GM18873 (cell line): ENCODE measurements around the gene HMGN4.

Source experiments
- ATAC-seq: cut with Tn5 transposase; IDR thresholded peaks from one replicate; pipeline ENCODE4 v1.9.1; 2021; ENCODE audit warnings: mild to moderate bottlenecking, moderate library complexity, moderate number of reproducible peaks; ENCODE audit not compliant: unreplicated experiment, low FRiP score

HMGN4 gene

DNA sequence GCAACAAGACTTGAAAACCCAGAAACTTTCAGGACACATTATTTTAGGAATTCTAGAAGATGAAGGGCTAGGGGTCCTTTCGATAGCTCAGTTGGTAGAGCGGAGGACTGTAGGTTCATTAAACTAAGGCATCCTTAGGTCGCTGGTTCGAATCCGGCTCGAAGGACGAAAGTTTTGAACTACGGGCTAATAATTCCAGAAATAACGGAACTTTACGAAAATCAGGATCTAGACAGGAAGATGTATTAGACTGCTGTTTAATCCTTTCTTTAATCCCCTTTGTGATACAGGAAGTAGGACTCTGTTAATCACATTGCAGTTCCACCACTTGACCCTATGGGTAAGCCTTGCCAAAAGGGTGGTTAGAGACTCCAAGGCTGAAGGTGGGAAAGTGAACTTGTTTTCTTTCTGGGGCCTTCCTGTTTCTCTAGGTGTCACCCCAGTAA lies 37.4 kb downstream of the HMGN4 start:
- no peak for ATAC-seq

DNA sequence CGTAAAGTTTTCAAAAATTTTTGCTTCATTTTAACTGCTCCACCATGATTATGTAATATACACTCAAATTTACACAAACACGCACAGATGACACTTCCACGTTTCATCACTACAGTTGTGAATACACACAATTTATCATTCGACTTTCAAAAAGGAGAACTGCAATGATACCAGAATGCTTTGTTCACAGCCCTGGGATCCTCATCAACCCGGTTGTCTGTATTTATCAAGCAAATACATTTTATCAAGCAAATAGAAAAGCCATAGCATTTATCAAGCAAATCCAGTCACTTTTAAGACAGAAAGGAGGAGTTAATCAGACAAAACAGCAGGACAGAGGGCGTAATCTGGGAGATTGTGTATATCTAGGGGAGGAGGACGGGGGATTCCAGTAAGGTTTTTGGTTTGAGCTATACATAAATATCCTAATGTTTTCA lies 38.3 kb downstream of the HMGN4 start:
- no peak for ATAC-seq

DNA sequence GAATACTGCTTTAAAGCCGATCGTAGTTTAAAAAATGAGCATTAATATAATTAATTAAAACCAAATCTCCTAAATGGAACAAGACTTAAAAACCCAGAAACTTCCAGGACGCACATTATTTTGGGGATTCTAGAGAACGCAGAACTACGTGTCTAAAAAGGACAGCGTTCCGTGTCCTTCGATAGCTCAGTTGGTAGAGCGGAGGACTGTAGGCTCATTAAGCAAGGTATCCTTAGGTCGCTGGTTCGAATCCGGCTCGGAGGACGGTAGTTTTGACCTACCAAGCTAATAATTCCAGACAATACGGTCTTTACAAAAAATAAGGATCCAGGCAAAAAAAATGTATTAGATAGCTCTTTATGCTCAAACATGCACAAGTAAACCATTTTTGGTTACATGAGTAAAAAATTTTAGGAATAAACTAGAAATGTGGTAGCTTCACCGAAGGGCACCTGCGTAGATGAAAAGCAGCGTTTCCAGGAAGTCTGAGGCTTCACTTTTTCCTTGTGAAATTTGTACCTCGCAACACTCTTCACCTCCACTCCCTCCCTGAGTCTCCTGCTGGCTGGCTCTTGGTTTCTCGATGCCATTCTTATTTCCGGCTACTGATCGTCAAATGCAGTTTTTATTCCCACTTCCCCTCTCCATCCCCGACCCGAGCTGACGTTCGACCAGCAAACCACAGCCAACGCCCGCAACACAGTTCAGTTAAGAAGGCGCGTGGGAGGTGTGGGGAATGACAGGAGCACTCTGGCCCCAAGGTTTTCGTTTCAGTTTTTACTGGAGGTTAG lies 39.0 kb downstream of the HMGN4 start:
- ATAC-seq: no peak

DNA sequence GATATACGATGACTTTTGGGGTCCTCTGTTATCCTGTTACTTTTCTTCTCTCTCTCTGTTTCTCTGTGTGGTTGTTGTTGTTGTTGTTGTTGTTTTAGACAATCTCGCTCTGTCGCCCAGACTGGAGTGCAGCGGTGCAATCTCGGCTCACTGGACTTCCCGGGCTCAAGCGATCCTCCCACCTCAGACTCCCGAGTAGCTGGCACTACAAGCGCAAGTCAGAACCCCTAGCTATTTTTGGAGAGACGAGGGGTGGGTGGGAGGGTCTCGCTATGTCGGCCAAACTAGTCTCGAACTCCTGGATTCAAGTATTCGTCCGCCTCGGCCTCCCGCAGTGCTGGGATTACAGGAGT lies 39.5 kb downstream of the HMGN4 start:
- no peak for ATAC-seq

DNA sequence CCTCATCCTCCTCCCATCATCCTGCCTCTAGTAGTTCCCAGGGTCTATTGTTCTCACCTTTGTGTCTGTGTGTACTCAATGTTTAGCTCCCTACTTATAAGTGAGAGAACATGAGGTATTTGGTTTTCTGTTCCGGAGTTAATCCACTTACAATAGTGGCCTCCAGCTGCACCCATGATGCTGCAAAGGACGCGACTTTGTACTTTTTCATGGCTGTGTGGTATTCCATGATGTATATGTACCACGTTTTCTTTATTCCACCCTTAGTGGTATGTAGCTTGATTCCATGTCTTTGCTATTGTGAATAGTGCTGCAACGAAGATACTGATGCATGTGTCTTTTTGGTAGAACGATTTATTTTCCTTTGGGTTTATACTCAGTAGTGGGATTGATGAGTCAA lies 40.1 kb downstream of the HMGN4 start:
- ATAC-seq: no peak

DNA sequence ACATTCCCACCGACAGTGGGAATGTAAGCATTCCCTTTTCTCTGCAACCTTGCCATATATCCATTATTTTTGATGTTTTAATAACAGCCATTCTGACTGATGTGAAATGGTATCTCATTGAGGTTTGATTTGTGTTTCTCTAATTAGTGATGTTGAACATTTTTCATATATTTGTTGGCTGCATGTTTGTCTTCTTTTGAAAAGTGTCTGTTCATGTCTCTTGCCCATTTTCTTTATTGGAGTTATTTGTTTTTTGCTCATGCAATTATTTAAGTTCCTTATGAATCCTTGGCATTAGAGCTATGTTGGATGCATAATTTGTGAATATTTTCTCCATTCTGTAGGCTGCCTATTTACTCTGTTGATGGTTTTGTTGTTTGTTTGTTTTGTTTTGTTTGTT lies 40.6 kb downstream of the HMGN4 start:
- no peak for ATAC-seq

DNA sequence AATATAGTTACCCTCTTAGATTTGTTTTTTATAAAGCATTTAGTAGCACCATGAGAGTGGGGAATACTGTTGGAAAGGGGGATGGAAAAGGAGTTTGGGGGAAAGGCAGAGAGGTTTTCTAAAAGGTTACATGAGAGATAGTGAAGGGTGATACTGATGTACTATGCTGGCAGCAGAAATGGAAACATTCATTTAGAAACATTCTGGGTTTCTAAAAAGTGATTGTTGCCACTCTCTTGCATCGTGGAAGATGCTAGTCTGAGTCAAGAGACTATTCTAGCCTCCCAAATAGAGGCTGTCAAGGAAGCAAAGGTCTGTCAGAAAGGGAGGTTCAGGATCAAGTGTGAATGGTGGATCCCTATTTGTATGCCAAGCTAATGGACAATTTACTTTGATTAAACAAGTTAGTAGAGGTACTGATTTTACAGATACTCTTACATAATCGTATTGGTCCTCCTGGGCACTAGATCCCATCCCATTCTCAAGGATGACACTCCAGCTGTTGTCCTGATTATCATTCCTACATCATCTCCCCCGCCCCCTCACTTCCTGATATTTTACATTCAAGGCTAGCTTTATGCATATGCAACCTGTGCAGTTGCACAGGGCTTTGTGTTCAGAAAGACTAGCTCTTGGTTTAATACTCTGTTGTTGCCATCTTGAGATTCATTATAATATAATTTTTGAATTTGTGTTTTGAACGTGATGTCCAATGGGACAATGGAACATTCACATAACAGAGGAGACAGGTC lies 43.2 kb downstream of the HMGN4 start:
- ATAC-seq: no peak

DNA sequence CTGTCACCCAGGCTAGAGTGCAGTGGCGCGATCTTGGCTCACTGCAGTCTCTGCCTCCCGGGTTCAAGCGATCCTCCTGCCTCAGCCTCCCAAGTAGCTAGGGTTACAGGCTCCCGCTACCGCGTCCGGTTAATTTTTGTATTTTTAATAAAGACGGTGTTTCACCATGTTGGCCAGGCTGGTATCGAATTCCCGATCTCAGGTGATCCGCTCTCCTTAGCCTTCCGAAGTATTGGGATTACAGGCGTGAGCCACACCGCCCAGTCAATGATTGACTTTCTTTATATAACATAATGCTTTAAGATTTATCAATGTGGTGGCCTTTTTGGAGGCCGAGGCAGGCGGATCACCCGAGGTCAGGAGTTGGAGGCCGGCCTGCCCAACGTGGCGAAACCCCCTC lies 50.8 kb downstream of the HMGN4 start:
- ATAC-seq: no peak

DNA sequence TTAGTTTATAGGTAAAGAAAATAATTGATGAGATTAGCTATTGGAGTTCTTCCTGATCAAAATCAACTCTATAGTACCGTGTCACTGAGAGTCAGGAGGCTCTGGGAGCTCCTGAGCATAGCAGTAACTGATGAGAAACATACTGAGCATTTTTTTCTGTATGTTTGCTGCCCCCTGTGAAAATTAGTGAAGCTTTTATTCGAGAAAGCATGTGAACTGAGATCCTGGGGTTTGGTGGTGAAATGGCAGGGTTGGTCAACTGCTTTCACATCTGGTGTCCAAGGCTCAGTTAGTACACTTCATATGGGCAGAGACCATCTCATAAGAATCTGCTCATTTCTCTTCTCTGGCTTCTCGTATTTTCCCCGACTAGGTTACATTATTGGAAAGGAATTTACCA lies 54.5 kb downstream of the HMGN4 start:
- ATAC-seq: no peak

DNA sequence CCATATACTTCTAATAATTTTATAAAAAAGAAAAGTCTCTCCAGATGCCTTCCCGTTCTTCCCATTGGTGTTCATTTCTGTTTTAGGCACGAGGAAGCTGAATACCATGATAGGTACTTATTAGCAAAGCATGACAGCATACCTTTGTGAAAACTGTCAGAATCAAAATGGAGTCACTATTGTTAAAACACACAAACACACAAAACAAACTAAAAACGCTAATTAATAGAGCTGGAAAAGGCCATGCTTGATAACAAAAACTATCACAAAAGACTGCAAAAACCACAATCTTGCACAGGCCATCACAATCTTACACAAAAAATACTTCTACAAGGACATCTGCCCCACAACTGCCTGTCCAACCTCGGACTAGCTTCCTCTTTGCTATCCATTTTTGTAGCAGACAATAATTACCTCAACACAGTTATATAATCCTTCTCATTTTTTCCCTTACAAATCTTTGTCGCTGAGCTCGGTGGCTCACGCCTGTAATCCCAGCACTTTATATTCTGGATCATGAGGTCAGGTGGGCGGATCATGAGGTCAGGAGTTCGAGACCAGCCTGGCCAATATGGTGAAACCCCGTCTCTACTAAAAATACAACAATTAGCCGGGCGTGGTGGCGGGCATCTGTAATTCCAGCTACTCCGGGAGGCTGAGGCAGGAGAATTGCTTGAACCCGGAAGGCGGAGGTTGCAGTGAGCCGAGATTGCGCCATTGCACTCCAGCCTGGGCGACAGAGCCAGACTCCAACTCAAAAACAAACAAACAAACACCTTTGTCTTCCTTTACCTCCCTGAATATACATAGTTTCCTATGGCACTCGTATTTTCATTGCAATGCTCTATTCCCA lies 55.3 kb downstream of the HMGN4 start:
- no peak for ATAC-seq

DNA sequence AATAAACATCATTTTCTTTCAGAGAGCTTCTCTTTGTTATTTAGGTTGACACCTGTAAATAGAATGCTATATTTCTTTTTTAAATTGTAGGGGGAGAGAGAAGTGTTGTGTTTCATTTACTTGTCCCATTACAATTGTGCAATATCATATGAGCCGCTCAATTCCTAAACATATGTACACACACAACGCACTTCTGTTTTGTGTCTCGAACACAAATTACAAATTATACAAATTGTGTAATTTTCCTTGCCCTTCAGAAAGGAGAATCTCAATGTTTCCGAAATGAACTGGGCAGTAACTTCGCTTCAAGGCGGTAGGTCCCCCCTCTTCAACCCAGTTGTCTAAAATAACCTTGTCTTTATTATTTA lies 55.9 kb downstream of the HMGN4 start:
- ATAC-seq: no peak

DNA sequence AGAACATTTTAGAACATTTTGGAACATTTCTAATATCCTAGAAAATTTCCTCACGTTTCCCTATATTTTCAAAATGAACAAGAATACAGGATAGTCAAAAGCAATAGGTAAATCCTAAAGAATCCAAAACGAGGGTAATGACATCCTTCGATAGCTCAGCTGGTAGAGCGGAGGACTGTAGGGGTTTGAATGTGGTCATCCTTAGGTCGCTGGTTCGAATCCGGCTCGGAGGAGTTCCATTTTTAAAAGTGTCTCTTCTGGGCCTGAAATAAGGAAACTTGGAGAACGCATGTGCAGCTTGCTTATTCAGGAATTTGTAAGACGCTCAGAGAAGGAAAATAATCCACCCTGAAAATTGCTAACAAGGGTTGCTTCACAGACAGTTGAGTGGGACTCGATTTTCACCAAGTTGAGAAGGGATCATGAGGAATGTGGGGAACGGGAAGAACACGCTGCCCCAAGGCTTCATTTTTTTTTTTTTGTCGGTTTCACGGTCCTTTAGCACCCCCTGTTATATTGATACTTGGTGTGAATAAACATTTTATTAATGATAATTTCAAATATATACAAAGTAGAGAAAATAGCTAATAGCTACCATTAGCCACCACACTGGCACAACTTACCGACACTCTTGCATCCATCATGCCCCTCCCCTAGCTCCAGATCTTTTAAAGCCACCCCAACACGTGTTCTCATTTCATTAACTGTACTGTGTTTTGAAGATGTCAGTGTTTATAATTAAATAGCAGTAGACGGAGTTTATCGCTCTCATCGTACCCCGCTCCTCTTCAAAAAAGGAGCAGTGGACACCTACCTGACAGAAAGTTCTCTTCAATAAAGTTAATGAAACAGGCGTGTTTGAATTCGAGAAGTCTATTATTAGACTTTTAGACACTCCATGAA lies 56.8 kb downstream of the HMGN4 start:
- no peak for ATAC-seq

DNA sequence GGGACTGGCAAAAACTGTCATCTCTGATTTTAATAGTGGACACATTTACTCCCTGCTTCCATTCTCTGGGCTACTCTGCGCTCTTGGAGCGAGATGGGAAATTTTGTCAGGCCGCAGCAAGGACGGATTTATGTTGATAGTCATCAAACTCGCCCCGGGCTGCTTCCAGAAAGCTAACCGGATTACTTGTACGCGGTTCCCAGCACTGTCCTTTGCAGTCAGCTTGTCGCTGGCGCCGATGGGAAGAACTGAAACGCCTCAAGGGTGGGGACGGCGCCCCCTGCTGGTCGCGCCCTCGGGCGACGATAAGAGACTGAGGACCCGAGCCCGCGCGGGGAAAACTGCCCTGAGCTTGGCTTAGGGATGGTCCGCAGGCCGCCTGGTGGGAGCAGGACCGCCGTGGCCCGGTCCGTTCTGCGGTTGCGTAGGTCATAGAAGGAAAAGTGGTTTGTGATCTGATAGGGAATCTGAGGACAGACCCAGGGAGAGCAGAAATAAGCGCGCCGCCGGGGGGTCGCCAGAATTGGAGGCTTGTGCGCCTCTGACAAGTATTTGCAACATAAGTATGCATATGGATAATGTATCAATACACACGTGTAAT lies 57.6 kb downstream of the HMGN4 start:
- peak; percentile 46 for ATAC-seq
